ENCODE data around the gene KCNG3.
A peak's percentile ranks its signal among the peaks of the same experiment; 100 is the strongest.

The KCNG3 gene

GRCh38 chr2:42493468-42494354, at the start of gene KCNG3:
TSS of gene KCNG3 (minus strand) at chr2:42493982. CDS start at chr2:42493501, 481 bp downstream.
- DNase-seq, result peak; percentile 73

GRCh38 chr2:42542871-42543270, 49.1 kb upstream of the KCNG3 start:
- no peak for DNase-seq

GRCh38 chr2:42537493-42537892, 43.7 kb upstream of the KCNG3 start:
- DNase-seq, result no peak

GRCh38 chr2:42532397-42532796, 38.6 kb upstream of the KCNG3 start:
- DNase-seq, result no peak

GRCh38 chr2:42523341-42523740, 29.6 kb upstream of the KCNG3 start:
- DNase-seq, result no peak

- DNase-seq, result no peak
Measured at GRCh38 chr2:42522035-42522434, 28.3 kb upstream of the KCNG3 start.

- no peak for DNase-seq
Measured at GRCh38 chr2:42519624-42520023, 25.8 kb upstream of the KCNG3 start.

GRCh38 chr2:42516418-42516901, 22.7 kb upstream of the KCNG3 start:
- no peak for DNase-seq

- no peak for DNase-seq
Measured at GRCh38 chr2:42513252-42513918, 19.6 kb upstream of the KCNG3 start.

GRCh38 chr2:42510608-42511243, 16.9 kb upstream of the KCNG3 start:
- no peak for DNase-seq

- DNase-seq, result no peak
Measured at GRCh38 chr2:42510191-42510590, 16.4 kb upstream of the KCNG3 start.

- no peak for DNase-seq
Measured at GRCh38 chr2:42504364-42505230, 10.8 kb upstream of the KCNG3 start.

- DNase-seq, result no peak
Measured at GRCh38 chr2:42503291-42503690, 9.5 kb upstream of the KCNG3 start.

- DNase-seq, result no peak
Measured at GRCh38 chr2:42498497-42498896, 4.7 kb upstream of the KCNG3 start.

GRCh38 chr2:42495611-42496010, 1.8 kb upstream of the KCNG3 start:
- DNase-seq, result no peak

- DNase-seq, result no peak
Measured at GRCh38 chr2:42495234-42495581, 1.4 kb upstream of the KCNG3 start.

- DNase-seq, result peak; percentile 90
Measured at GRCh38 chr2:42494355-42495233, 812 bp upstream of the KCNG3 start.

- DNase-seq, result peak; percentile 25
Measured at GRCh38 chr2:42492691-42493467, 903 bp downstream of the KCNG3 start.

- no peak for DNase-seq
Measured at GRCh38 chr2:42488297-42488696, 5.5 kb downstream of the KCNG3 start.

GRCh38 chr2:42486145-42486906, 7.5 kb downstream of the KCNG3 start:
- no peak for DNase-seq
